ENCODE data around the gene MAJIN. TPM values are rescaled to one million over a fixed set of nuclear protein-coding genes. Genes with fewer than 3 reads are reported as not detected.
A peak's percentile ranks its signal among the peaks of the same experiment; 100 is the strongest.

The MAJIN gene
- total RNA-seq, 1 donor: not detected

- no peak for DNase-seq (ENCODE audit: low read depth)
Measured at GRCh38 chr11:64890522-64890939, 81.4 kb downstream of the MAJIN start.

GRCh38 chr11:64888729-64889511, 83.0 kb downstream of the MAJIN start:
- no peak overlapping the region for H3K4me3 ChIP-seq (ENCODE audit: low read depth, low read length)
- DNase-seq (ENCODE audit: low read depth): peak; percentile 35
- no peak for TF ChIP-seq CTCF (IDR thresholded peaks at IDR 0.05; ENCODE audit: insufficient read depth, low read length)

More at GRCh38 chr11:64890522-64890939, 81.4 kb downstream of the MAJIN start:
- TF ChIP-seq CTCF (IDR thresholded peaks at IDR 0.05; ENCODE audit: insufficient read depth, low read length): no peak
- H3K4me3 ChIP-seq (ENCODE audit: low read depth, low read length): no peak overlapping the region

GRCh38 chr11:64888406-64888728, 83.5 kb downstream of the MAJIN start:
- DNase-seq (ENCODE audit: low read depth): no peak
- no peak overlapping the region for H3K4me3 ChIP-seq (ENCODE audit: low read depth, low read length)
- no peak for TF ChIP-seq CTCF (IDR thresholded peaks at IDR 0.05; ENCODE audit: insufficient read depth, low read length)

Small RNA genes within 50 kb of the gene (small RNA-seq; reads per million reads assigned to genes)
- gene MIR6749: not detected
- gene MIR6750: not detected
- gene MIR6879: not detected

Other genes starting within 250 kb of the MAJIN start
- 3.3 and 3.4 TPM in 2 replicates for gene NRXN2, start 248.9 kb downstream of the MAJIN start, total RNA-seq (ENCODE audit: low replicate concordance)
- gene RASGRP2, start 228.0 kb downstream of the MAJIN start, total RNA-seq (ENCODE audit: low replicate concordance): 0.25 TPM in 1 of 2 replicates, not detected in the other
- 0.63 and 1.7 TPM in 2 replicates for gene PYGM, start 212.1 kb downstream of the MAJIN start, total RNA-seq (ENCODE audit: low replicate concordance)
- 150 and 183 TPM in 2 replicates for gene SF1, start 193.6 kb downstream of the MAJIN start, total RNA-seq (ENCODE audit: low replicate concordance)
- 9.6 and 11.4 TPM in 2 replicates for gene MAP4K2, start 168.9 kb downstream of the MAJIN start, total RNA-seq (ENCODE audit: low replicate concordance)
- gene MEN1, start 161.6 kb downstream of the MAJIN start, total RNA-seq (ENCODE audit: low replicate concordance): 6.2 and 15.9 TPM in 2 replicates
- 0.08 and 0.09 TPM in 2 replicates for gene CDC42BPG, start 127.5 kb downstream of the MAJIN start, total RNA-seq (ENCODE audit: low replicate concordance)
- 68.1 and 113 TPM in 2 replicates for gene EHD1, start 93.5 kb downstream of the MAJIN start, total RNA-seq (ENCODE audit: low replicate concordance)
- gene ATG2A, start 54.9 kb downstream of the MAJIN start, total RNA-seq (ENCODE audit: low replicate concordance): 18.2 and 18.8 TPM in 2 replicates
- gene PPP2R5B, start 47.4 kb downstream of the MAJIN start, total RNA-seq (ENCODE audit: low replicate concordance): 7.9 and 9.3 TPM in 2 replicates
- gene GPHA2, start 36.2 kb downstream of the MAJIN start, total RNA-seq (ENCODE audit: low replicate concordance): not detected in 2 replicates
- gene BATF2, start 24.9 kb upstream of the MAJIN start, total RNA-seq (ENCODE audit: low replicate concordance): 0.25 and 0.45 TPM in 2 replicates
- 14.9 and 97.9 TPM in 2 replicates for gene ARL2, start 42.1 kb upstream of the MAJIN start, total RNA-seq (ENCODE audit: low replicate concordance)
- gene SNX15, start 55.3 kb upstream of the MAJIN start, total RNA-seq (ENCODE audit: low replicate concordance): 11.1 and 17.4 TPM in 2 replicates
- gene SAC3D1, start 69.1 kb upstream of the MAJIN start, total RNA-seq (ENCODE audit: low replicate concordance): 13.0 and 19.1 TPM in 2 replicates
- gene NAALADL1, start 86.4 kb upstream of the MAJIN start, total RNA-seq (ENCODE audit: low replicate concordance): 9.7 and 11.5 TPM in 2 replicates
- gene CDCA5, start 111.9 kb upstream of the MAJIN start, total RNA-seq (ENCODE audit: low replicate concordance): 2.5 and 19.3 TPM in 2 replicates
- 9.6 and 42.5 TPM in 2 replicates for gene ZFPL1, start 112.1 kb upstream of the MAJIN start, total RNA-seq (ENCODE audit: low replicate concordance)
- 211 and 336 TPM in 2 replicates for gene VPS51, start 124.1 kb upstream of the MAJIN start, total RNA-seq (ENCODE audit: low replicate concordance)
- 9.2 and 10.0 TPM in 2 replicates for gene TM7SF2, start 139.8 kb upstream of the MAJIN start, total RNA-seq (ENCODE audit: low replicate concordance)
- gene ZNHIT2, start 145.6 kb upstream of the MAJIN start, total RNA-seq (ENCODE audit: low replicate concordance): 9.9 and 30.4 TPM in 2 replicates
- 239 and 640 TPM in 2 replicates for gene FAU, start 150.0 kb upstream of the MAJIN start, total RNA-seq (ENCODE audit: low replicate concordance)
- gene MRPL49, start 150.2 kb upstream of the MAJIN start, total RNA-seq (ENCODE audit: low replicate concordance): 24.2 and 34.7 TPM in 2 replicates
- 10.4 and 24.3 TPM in 2 replicates for gene SYVN1, start 162.4 kb upstream of the MAJIN start, total RNA-seq (ENCODE audit: low replicate concordance)
- not detected in 2 replicates for gene SPDYC, start 198.1 kb upstream of the MAJIN start, total RNA-seq (ENCODE audit: low replicate concordance)
- 43.2 and 164 TPM in 2 replicates for gene CAPN1, start 209.8 kb upstream of the MAJIN start, total RNA-seq (ENCODE audit: low replicate concordance)

Data from fibroblast of the aortic adventitia (primary cell).